Glutamatergic neuron (in vitro differentiated cells): Measurements from ENCODE around the gene ALX4. TPM values are rescaled to one million over a fixed set of nuclear protein-coding genes. Genes with fewer than 3 reads are reported as not detected.

ENCODE experiments used
- DNase-seq: peaks from one replicate; pipeline ENCODE4 v3.0.0; 2022
- H3K27ac Mint-ChIP-seq: one replicate; pipeline ENCODE4 v1.8.0; 2020; ENCODE audit warnings: mild to moderate bottlenecking, mixed read lengths, inconsistent platforms; ENCODE audit not compliant: unreplicated experiment
- H3K27me3 Mint-ChIP-seq: one replicate; pipeline ENCODE4 v1.8.0; 2020; ENCODE audit warnings: mild to moderate bottlenecking, moderate library complexity, mixed read lengths, inconsistent platforms; ENCODE audit not compliant: unreplicated experiment
- H3K36me3 Mint-ChIP-seq: one replicate; pipeline ENCODE4 v1.8.0; 2020; ENCODE audit warnings: mild to moderate bottlenecking, mixed read lengths, inconsistent platforms; ENCODE audit not compliant: unreplicated experiment
- H3K4me1 Mint-ChIP-seq: one replicate; pipeline ENCODE4 v1.8.0; 2020; ENCODE audit warnings: mild to moderate bottlenecking, low read depth, mixed read lengths, inconsistent platforms; ENCODE audit not compliant: unreplicated experiment
- H3K4me3 Mint-ChIP-seq: one replicate; pipeline ENCODE4 v1.8.0; 2020; ENCODE audit warnings: mild to moderate bottlenecking, mixed read lengths, inconsistent platforms; ENCODE audit not compliant: unreplicated experiment
- H3K9me3 Mint-ChIP-seq: one replicate; pipeline ENCODE4 v1.8.0; 2020; ENCODE audit warnings: mild to moderate bottlenecking, moderate library complexity, mixed read lengths, inconsistent platforms; ENCODE audit not compliant: unreplicated experiment
- long read RNA-seq: library from polyadenylated mRNA; unstranded; transcript quantifications from one replicate; pipeline ENCODE4 v2.0.0, GENCODE V29; 2020; ENCODE audit not compliant: unreplicated experiment
- total RNA-seq: library from RNA; stranded (reverse); fragmentation: NEBNext Ultra II Directional; extraction: Animal tissue kit (Norgen Biotek cat#: 25700); gene quantifications from one replicate; pipeline ENCODE4 v1.2.1, GENCODE V29; 2021; ENCODE audit not compliant: unreplicated experiment
- TF ChIP-seq, protein P1 (sequence below): fragments of 200-600 bp; sonication (generic); IDR thresholded peaks from one replicate; pipeline ENCODE4 v1.5.0; 2021; ENCODE audit not compliant: partially characterized antibody, unreplicated experiment

Gene ALX4
- total RNA-seq = not detected
- long read RNA-seq = 0 reads

DNA sequence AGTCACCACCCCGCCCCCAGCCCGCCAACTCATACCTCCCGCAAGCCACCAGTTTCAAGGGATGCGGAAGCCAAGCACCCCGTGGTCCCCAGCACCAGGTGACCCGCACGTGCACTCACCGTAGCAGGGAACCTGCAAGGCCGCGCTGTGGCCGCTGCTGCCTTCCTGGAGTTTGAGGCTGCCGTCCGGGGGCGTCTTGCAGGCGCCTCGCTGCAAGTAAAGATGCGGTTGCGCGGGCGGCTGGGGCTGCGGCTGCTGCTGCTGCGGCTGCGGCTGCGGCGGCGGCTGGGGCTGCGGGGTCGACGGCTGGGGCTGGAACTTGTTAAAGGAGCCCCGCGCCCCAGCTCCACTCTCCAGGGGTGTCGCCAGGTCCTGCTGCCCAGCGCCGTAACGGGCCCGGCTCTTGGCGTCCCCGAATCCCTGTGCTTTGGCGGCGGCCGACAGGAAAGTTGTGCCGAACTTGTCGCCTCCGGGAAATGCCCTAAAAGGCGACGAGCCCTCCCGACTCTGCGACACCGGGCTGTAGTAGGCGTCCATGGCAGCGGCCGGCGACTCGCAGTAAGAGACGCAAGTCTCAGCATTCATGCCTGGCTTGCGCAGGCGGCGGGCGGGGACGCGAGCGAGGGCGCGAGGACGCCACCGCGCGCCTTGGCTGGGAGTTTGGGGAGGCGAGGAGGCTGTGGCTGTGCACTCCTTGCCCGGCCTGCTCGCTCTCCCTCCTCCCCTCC lies at the start of gene ALX4:
ALX4 (minus strand) TSS at position 662 of the 728 bp plus-strand sequence; CDS start at position 585, 77 bp downstream.
- H3K9me3 Mint-ChIP-seq = peaks cover 14% of the 10 kb centered on the region
- H3K27ac Mint-ChIP-seq = no peak within 1 kb of the TSS
- TF ChIP-seq, protein P1, sequence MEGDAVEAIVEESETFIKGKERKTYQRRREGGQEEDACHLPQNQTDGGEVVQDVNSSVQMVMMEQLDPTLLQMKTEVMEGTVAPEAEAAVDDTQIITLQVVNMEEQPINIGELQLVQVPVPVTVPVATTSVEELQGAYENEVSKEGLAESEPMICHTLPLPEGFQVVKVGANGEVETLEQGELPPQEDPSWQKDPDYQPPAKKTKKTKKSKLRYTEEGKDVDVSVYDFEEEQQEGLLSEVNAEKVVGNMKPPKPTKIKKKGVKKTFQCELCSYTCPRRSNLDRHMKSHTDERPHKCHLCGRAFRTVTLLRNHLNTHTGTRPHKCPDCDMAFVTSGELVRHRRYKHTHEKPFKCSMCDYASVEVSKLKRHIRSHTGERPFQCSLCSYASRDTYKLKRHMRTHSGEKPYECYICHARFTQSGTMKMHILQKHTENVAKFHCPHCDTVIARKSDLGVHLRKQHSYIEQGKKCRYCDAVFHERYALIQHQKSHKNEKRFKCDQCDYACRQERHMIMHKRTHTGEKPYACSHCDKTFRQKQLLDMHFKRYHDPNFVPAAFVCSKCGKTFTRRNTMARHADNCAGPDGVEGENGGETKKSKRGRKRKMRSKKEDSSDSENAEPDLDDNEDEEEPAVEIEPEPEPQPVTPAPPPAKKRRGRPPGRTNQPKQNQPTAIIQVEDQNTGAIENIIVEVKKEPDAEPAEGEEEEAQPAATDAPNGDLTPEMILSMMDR = no peak
- peak within 1 kb of the TSS; percentile 55 for H3K4me3 Mint-ChIP-seq
- peaks cover 6% of the 10 kb centered on the region for H3K4me1 Mint-ChIP-seq
- H3K36me3 Mint-ChIP-seq = peaks cover 4% of the 10 kb centered on the region
- H3K27me3 Mint-ChIP-seq = peaks cover 52% of the 10 kb centered on the region
- peak; percentile 59 for DNase-seq

- TF ChIP-seq, protein P1 = no peak
- H3K27me3 Mint-ChIP-seq = no peaks in the 10 kb centered on the region
- H3K27ac Mint-ChIP-seq = no peak overlapping the region
- no peak for DNase-seq
- H3K4me1 Mint-ChIP-seq = peaks cover 1% of the 10 kb centered on the region
- no peak overlapping the region for H3K4me3 Mint-ChIP-seq
- H3K36me3 Mint-ChIP-seq = peaks cover 4% of the 10 kb centered on the region
- H3K9me3 Mint-ChIP-seq = no peaks in the 10 kb centered on the region
Observed at GRCh38 chr11:44359162-44359561, 49.2 kb upstream of the ALX4 start.

- Mint-ChIP-seq H3K9me3 (no peaks in the 10 kb centered on the region), H3K36me3 (peaks cover 4% of the 10 kb centered on the region), H3K27me3 (no peaks in the 10 kb centered on the region), H3K27ac (no peak overlapping the region), H3K4me1 (peaks cover 1% of the 10 kb centered on the region), H3K4me3 (no peak overlapping the region)
- DNase-seq = no peak
- TF ChIP-seq, protein P1 = no peak
Observed at GRCh38 chr11:44358713-44359112, 48.8 kb upstream of the ALX4 start.

- DNase-seq = no peak
- TF ChIP-seq, protein P1 = no peak
- Mint-ChIP-seq H3K27me3 (no peaks in the 10 kb centered on the region), H3K4me1 (peaks cover 1% of the 10 kb centered on the region), H3K27ac (no peak overlapping the region), H3K4me3 (no peak overlapping the region), H3K9me3 (no peaks in the 10 kb centered on the region), H3K36me3 (peaks cover 4% of the 10 kb centered on the region)
Observed at GRCh38 chr11:44357711-44358110, 47.8 kb upstream of the ALX4 start.

- TF ChIP-seq, protein P1 = no peak
- Mint-ChIP-seq H3K4me3 (no peak overlapping the region), H3K27ac (no peak overlapping the region), H3K4me1 (peaks cover 1% of the 10 kb centered on the region), H3K9me3 (peaks cover 6% of the 10 kb centered on the region), H3K36me3 (peaks cover under 1% of the 10 kb centered on the region), H3K27me3 (peaks cover 4% of the 10 kb centered on the region)
- no peak for DNase-seq
Observed at GRCh38 chr11:44356351-44356750, 46.4 kb upstream of the ALX4 start.
